SK-N-SH treated with all-trans-retinoic acid at 6 μM for 48 hours (cell line): ENCODE measurements around the gene GAK.

Experiments used
- ATAC-seq: fragments of 200-7000 bp; cut with Tn5 transposase; 3 replicates; pipeline ENCODE4 v1.9.1; 2020; ENCODE audit warnings: mild to moderate bottlenecking, moderate library complexity
- ARNTL ChIP-seq: fragments of 450-650 bp; formaldehyde crosslinking; IDR thresholded peaks from 2 replicates; pipeline ENCODE4 v1.5.0; 2020; ENCODE audit warnings: low read depth, mild to moderate bottlenecking, moderate library complexity, borderline replicate concordance
- BACH2 ChIP-seq: fragments of 250-450 bp; sonication (Bioruptor Pico); IDR thresholded peaks from 2 replicates; pipeline ENCODE4 v1.9.0; 2021; ENCODE audit warnings: mild to moderate bottlenecking, borderline replicate concordance
- ESRRG ChIP-seq: fragments of 250-450 bp; sonication (Bioruptor Pico); IDR thresholded peaks from 2 replicates; pipeline ENCODE4 v1.6.1; 2021; ENCODE audit warnings: mild to moderate bottlenecking
- GLIS3 ChIP-seq: fragments of 250-450 bp; sonication (Bioruptor Pico); IDR thresholded peaks from 2 replicates; pipeline ENCODE4 v1.5.0; 2020; ENCODE audit warnings: mild to moderate bottlenecking, moderate library complexity
- ISL1 ChIP-seq: fragments of 250-450 bp; sonication (Bioruptor Pico); IDR thresholded peaks from 2 replicates; pipeline ENCODE4 v2.1.2; 2022; ENCODE audit warnings: mild to moderate bottlenecking, moderate library complexity
- PPARA ChIP-seq: fragments of 250-450 bp; sonication (Bioruptor Pico); IDR thresholded peaks from 2 replicates; pipeline ENCODE4 v1.5.0; 2020; ENCODE audit warnings: mild to moderate bottlenecking, borderline replicate concordance
- RARB ChIP-seq: fragments of 250-450 bp; sonication (Bioruptor Pico); IDR thresholded peaks from 2 replicates; pipeline ENCODE4 v1.8.0; 2021; ENCODE audit warnings: mild to moderate bottlenecking, moderate library complexity
- SNAI2 ChIP-seq: fragments of 250-450 bp; sonication (Bioruptor Pico); IDR thresholded peaks from 2 replicates; pipeline ENCODE4 v1.5.0; 2020; ENCODE audit warnings: mild to moderate bottlenecking, moderate library complexity
- TOX ChIP-seq: fragments of 250-450 bp; sonication (Bioruptor Pico); IDR thresholded peaks from 2 replicates; pipeline ENCODE4 v1.8.0; 2021; ENCODE audit warnings: mild to moderate bottlenecking, moderate library complexity, borderline replicate concordance
- ZFP3 ChIP-seq: fragments of 250-450 bp; sonication (Bioruptor Pico); IDR thresholded peaks from 2 replicates; pipeline ENCODE4 v1.5.0; 2020; ENCODE audit warnings: mild to moderate bottlenecking, moderate library complexity
- ZNF565 ChIP-seq: fragments of 450-650 bp; formaldehyde crosslinking; conservative IDR thresholded peaks from 2 replicates; pipeline ENCODE4 v1.5.0; 2020; ENCODE audit warnings: low read depth, mild to moderate bottlenecking, moderate library complexity
- ZNF70 ChIP-seq: fragments of 450-650 bp; formaldehyde crosslinking; IDR thresholded peaks from 2 replicates; pipeline ENCODE4 v1.5.0; 2020; ENCODE audit warnings: mild to moderate bottlenecking, moderate library complexity
- ZNF8 ChIP-seq: fragments of 450-650 bp; formaldehyde crosslinking; IDR thresholded peaks from 2 replicates; pipeline ENCODE4 v1.5.0; 2020; ENCODE audit warnings: mild to moderate bottlenecking, moderate library complexity
- TF ChIP-seq, protein P1 (sequence below): fragments of 250-450 bp; sonication (Bioruptor Pico); IDR thresholded peaks from 2 replicates; pipeline ENCODE4 v1.5.1; 2021; ENCODE audit warnings: mild to moderate bottlenecking, moderate library complexity
- TF ChIP-seq, protein P2 (sequence below): fragments of 250-450 bp; sonication (Bioruptor Pico); IDR thresholded peaks from 2 replicates; pipeline ENCODE4 v1.8.0; 2021; ENCODE audit warnings: low read depth, mild to moderate bottlenecking, moderate library complexity, borderline replicate concordance
- TF ChIP-seq, protein P3 (sequence below): fragments of 250-450 bp; sonication (Bioruptor Pico); IDR thresholded peaks from 2 replicates; pipeline ENCODE4 v1.8.0; 2020; ENCODE audit warnings: mild to moderate bottlenecking, moderate library complexity, borderline replicate concordance
- TF ChIP-seq, protein P4 (sequence below): fragments of 250-450 bp; sonication (Bioruptor Pico); IDR thresholded peaks from 2 replicates; pipeline ENCODE4 v1.5.0; 2020; ENCODE audit warnings: mild to moderate bottlenecking, moderate library complexity

The GAK gene

DNA sequence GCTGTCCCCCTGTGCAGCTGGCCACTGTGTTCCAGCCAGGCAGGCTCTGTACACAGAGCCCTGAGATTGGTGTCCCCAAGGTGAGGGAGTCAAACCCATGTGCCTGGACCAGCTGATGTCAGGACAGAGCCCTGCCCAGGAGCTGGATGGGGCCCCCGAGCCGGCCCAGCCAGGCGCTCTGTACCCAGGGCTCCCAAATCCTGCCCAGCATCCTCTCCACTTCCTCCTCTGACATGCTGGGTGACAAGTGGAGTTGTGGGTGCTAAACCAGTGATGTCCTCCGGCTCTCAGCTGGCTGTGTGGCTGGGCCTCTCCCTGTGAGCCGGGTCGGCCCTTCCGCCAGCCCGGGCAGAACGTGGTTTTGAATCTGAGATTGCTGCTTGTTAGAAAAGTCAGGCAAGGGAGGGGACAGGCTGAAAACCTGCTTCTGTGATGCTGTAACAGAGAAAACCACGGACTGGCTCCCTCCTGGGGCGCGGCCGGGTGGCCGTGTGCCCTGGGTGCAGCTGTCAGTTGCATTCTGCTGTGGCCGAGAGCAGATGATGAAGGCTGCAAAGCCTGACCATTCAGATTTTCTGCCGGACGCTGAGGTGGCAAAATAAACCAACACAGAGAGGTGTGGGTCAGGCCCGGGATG, 98.3 kb downstream of the GAK start:
- no peak for ATAC-seq

DNA sequence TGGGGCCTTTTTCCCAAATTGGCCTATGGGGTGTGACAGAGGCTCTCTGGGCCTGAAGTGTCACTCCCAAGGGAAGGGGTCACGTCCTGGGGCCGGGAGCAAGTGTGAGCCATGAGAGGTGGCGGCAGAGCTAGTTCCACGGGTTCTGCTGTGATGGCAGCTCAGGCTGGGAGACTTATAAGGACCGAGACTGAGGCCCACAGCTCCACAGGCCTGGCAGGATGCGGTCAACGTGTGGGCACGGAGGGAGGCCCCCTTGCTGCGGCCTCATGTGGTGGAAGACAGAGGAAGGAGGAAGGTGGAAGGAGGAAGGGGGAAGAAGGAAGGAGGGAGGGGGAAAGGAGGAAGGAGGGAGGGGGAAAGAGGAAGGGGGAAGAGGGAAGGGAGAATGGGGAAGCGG, 99.0 kb downstream of the GAK start:
- TF ChIP-seq ZNF70 (CRISPR knock-in tag), result no peak
- no peak for TF ChIP-seq GLIS3 (CRISPR knock-in tag)
- TF ChIP-seq ZNF8 (CRISPR knock-in tag), result no peak
- TF ChIP-seq, protein P1, sequence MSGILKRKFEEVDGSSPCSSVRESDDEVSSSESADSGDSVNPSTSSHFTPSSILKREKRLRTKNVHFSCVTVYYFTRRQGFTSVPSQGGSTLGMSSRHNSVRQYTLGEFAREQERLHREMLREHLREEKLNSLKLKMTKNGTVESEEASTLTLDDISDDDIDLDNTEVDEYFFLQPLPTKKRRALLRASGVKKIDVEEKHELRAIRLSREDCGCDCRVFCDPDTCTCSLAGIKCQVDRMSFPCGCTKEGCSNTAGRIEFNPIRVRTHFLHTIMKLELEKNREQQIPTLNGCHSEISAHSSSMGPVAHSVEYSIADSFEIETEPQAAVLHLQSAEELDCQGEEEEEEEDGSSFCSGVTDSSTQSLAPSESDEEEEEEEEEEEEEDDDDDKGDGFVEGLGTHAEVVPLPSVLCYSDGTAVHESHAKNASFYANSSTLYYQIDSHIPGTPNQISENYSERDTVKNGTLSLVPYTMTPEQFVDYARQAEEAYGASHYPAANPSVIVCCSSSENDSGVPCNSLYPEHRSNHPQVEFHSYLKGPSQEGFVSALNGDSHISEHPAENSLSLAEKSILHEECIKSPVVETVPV (CRISPR knock-in tag), result no peak
- no peak for TF ChIP-seq RARB
- TF ChIP-seq, protein P2, sequence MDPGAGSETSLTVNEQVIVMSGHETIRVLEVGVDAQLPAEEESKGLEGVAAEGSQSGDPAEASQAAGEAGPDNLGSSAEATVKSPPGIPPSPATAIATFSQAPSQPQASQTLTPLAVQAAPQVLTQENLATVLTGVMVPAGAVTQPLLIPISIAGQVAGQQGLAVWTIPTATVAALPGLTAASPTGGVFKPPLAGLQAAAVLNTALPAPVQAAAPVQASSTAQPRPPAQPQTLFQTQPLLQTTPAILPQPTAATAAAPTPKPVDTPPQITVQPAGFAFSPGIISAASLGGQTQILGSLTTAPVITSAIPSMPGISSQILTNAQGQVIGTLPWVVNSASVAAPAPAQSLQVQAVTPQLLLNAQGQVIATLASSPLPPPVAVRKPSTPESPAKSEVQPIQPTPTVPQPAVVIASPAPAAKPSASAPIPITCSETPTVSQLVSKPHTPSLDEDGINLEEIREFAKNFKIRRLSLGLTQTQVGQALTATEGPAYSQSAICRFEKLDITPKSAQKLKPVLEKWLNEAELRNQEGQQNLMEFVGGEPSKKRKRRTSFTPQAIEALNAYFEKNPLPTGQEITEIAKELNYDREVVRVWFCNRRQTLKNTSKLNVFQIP (CRISPR knock-in tag), result no peak
- TF ChIP-seq BACH2, result no peak
- no peak for TF ChIP-seq ISL1 (CRISPR knock-in tag)
- TF ChIP-seq, protein P3, sequence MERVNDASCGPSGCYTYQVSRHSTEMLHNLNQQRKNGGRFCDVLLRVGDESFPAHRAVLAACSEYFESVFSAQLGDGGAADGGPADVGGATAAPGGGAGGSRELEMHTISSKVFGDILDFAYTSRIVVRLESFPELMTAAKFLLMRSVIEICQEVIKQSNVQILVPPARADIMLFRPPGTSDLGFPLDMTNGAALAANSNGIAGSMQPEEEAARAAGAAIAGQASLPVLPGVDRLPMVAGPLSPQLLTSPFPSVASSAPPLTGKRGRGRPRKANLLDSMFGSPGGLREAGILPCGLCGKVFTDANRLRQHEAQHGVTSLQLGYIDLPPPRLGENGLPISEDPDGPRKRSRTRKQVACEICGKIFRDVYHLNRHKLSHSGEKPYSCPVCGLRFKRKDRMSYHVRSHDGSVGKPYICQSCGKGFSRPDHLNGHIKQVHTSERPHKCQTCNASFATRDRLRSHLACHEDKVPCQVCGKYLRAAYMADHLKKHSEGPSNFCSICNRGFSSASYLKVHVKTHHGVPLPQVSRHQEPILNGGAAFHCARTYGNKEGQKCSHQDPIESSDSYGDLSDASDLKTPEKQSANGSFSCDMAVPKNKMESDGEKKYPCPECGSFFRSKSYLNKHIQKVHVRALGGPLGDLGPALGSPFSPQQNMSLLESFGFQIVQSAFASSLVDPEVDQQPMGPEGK (CRISPR knock-in tag), result no peak
- TF ChIP-seq ZFP3 (CRISPR knock-in tag), result no peak
- TF ChIP-seq, protein P4, sequence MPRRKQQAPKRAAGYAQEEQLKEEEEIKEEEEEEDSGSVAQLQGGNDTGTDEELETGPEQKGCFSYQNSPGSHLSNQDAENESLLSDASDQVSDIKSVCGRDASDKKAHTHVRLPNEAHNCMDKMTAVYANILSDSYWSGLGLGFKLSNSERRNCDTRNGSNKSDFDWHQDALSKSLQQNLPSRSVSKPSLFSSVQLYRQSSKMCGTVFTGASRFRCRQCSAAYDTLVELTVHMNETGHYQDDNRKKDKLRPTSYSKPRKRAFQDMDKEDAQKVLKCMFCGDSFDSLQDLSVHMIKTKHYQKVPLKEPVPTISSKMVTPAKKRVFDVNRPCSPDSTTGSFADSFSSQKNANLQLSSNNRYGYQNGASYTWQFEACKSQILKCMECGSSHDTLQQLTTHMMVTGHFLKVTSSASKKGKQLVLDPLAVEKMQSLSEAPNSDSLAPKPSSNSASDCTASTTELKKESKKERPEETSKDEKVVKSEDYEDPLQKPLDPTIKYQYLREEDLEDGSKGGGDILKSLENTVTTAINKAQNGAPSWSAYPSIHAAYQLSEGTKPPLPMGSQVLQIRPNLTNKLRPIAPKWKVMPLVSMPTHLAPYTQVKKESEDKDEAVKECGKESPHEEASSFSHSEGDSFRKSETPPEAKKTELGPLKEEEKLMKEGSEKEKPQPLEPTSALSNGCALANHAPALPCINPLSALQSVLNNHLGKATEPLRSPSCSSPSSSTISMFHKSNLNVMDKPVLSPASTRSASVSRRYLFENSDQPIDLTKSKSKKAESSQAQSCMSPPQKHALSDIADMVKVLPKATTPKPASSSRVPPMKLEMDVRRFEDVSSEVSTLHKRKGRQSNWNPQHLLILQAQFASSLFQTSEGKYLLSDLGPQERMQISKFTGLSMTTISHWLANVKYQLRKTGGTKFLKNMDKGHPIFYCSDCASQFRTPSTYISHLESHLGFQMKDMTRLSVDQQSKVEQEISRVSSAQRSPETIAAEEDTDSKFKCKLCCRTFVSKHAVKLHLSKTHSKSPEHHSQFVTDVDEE (CRISPR knock-in tag), result no peak
- no peak for TF ChIP-seq ZNF565 (CRISPR knock-in tag)
- ATAC-seq, result no peak

More for the DNA sequence above, 98.3 kb downstream of the GAK start:
- no peak for TF ChIP-seq PPARA (CRISPR knock-in tag)
- TF ChIP-seq ARNTL (CRISPR knock-in tag), result no peak
- no peak for TF ChIP-seq ESRRG (CRISPR knock-in tag)
- TF ChIP-seq ISL1 (CRISPR knock-in tag), result no peak
- TF ChIP-seq ZFP3 (CRISPR knock-in tag), result no peak
- no peak for TF ChIP-seq RARB

DNA sequence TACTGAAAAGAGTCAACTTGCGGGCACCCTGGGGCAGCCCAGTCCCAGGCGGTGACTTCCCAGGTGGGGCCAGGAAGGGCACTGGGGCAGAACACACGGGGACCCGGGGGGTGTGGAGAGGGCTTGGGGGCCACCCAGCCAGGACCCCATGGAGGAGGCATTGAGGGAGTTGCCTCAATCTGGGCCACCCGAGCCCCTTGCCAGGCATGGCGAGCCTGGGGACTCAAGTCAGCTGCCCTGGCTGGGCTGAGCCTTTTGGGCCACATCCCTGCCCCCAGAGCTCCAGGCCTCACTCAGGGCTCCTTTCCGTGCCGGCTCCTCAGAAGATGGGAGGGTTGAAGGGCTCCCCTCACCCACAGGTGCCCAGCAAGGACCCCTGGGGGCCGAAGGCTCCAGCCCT, 99.6 kb downstream of the GAK start:
- ATAC-seq, result no peak
- no peak for TF ChIP-seq ZNF70 (CRISPR knock-in tag)
- no peak for TF ChIP-seq SNAI2
- no peak for TF ChIP-seq ESRRG (CRISPR knock-in tag)
- TF ChIP-seq TOX (CRISPR knock-in tag), result no peak
- TF ChIP-seq, protein P3 (CRISPR knock-in tag), result no peak

DNA sequence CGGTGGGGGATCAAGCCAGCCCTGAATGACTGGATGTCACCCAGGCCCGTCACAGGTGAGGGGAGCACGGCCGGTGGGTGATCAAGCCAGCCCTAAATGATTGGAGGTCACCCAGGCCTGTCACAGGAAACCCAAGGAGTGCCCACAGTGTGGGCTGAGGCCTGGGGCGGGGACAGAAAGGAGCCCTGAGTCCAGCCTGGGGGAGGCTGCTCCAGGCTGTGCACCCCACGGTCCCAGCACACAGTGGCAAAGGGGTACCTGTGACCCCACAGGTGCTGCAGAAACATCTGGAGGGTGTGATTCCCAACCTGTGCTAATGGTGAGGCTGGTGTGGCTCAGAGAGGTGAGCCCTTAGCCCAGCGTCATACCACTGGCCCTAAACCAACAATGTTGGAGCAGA, 100.0 kb downstream of the GAK start:
- no peak for ATAC-seq
- TF ChIP-seq, protein P3 (CRISPR knock-in tag), result no peak
- TF ChIP-seq ZNF565 (CRISPR knock-in tag), result no peak
